ENCODE results near the gene GREB1.
A peak's percentile ranks its signal among the peaks of the same experiment; 100 is the strongest.

Gene GREB1

DNA sequence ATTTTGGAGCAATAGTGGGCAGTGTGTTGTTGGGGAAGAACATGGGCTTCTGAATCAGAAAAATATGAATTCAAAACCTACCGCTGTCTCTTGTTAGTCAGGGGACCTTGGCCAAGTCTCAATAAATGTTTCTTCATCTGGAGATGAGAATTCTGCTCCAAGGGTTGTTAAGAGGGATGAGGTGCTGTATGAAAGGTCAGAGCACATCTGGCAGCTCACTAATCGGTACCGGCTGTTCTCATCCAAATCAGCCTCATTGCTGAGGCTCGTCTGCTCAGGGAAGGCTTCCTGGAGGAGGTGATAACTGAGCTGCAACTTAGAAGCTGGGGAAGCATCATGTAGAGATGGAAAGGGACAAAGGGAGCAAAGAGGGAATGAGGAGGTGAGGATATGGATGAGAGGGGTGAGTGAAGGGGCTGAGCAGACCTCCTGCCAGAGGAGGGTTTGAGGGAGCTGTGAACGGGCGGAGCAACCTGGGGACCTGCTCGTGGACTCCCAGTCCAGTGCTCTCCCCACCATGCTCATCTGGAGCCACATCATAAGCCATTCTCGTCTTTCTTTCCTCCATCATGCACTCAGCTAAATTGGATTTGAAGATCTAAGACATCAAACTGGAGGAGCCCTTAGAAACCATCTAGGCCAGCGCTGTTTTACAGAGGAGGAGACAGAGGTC, 47.4 kb downstream of the GREB1 start:
- no peak for DNase-seq

DNA sequence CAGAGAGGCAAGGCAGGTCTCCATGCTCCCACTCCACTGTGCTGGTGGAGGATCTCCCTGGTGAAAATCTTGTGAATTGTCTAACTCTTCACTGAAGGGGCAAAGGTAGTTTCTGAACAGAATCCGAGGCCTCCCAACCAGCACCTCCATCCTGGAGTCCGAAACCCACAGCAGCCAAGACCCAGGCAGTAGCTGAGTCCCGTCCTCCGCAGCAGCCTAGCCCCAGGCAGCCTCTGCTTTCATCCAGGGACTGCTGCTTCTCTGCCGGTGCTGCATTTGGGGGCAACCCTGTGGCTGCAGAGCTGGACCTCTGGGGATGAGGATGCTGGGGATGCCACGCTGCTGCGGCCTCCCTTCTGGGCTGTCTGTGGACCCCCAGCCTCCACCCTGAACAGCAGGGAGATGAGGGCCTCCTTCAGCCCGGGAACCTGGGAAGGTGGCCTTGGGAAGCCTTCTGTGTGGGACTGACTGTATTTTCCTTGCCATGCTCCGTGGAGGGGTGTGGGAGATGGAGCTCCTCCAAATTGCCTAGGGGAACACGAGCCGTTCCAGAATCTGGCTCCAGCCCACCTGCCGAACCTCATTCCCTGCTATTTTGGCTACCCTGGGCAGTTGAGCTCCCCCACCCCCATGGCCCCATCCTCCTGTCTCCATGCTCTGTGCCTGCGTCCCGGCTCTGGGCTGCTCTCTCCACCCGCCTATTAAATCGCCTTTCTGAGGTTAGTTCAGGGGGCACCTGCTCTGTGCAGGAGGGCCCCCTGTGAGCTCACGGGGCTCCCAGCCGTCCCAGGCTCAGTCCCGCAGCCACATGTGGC, 48.2 kb downstream of the GREB1 start:
- DNase-seq: no peak

DNA sequence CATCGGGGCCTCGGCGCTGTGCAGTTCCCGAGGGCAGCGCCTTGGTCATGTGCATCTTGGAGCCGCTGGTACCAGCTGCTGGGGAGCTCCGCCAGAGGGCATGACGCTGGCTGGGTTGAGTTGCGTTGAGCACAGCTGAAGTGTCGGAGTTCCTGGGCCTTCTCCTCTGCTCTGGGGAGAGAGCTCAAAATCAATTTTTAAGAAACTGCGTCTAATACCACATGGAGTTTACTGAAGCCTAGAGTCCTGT, 48.7 kb downstream of the GREB1 start:
- no peak for DNase-seq

DNA sequence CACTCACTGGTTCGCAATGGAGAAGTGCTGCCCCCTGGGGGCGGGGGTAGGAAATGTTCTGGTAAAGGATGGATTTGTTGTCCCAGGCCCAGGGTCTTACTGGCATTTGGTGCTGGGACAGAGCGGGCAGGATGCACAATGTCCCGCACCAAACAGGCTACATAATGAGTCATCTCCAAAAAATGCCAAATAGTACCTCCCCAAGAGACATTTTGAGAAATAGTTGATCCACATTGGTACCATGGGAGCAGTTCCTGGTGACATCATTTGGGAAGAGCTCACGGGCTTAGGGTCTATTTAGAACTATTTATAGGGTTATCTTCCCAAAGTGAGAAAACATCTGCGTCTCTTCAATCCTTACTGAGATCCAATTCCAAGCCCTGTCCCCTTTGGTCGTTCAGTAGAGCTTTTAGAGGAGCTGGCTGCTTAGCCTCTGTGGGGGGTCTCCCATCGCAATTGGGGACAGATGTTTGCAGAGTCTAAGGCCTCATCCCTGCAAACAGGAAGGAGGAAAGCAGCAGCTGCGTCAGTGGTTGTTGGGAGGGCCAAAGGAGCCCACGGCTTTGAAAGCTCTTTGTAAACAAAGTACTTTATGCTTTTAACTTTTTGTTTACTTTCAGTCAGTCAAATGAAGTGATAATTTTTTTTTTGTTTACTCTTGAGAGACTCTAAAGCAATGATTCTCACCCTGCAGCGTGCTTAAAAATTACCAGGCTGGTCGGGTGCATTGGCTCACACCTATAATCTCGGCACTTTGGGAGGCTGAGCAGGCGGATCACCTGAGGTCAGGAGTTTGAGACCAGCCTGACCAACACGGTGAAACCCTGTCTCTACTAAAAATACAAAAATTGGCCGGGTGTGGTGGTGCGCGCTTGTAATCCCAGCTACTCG, 49.3 kb downstream of the GREB1 start:
- DNase-seq: peak; percentile 41

DNA sequence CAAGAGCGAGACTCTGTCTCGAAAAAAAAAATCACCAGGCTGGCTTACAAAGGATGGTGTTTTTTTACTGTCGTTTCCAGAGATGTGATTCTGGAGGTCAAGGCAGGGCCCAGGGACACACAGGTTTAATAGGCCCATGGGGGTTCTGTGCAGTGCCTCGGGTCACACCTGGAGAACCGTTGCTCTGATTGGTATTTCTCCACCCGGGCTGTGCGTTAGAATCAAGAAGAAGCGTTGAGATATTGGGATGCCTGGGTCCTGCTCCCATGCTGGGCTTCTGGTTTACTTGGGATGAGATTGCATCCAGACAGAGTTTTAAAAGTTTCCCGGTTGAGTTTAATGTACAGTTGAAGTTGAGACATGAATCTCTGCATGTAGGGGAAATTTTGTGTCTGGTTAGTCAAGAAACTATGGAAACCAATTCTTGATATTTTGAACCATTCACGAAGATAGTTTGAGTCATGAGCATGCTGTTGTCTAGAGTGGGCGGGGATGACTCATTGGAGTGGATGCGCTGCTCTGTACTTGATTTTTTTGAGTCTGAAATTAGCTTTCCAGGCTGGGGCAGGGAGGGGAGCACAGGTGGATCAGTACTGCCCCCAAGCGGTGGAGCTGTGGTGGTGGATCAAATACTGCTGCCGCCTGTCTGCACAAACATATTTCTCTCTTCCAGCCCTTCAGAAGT, 50.1 kb downstream of the GREB1 start:
- DNase-seq: peak; percentile 93

DNA sequence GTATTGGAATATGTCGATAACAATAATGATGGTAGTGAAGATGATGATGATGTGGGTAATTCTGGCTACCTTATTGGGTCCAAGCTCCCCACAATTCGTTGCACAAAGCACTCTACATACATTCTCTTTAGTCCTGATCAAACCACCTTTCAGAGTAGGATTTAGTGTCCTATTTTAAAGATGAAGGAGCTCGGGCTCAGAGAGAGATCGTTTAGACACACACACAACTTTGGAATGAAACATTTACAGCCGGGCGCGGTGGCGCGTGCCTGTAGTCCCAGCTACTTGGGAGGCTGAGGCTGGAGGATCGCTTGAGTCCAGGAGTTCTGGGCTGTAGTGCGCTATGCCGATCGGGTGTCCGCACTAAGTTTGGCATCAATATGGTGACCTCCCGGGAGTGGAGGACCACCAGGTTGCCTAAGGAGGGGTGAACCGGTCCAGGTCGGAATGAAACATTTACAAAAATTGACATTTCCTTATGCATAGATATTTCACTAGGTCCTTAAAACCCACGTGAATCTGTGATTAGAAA, 50.7 kb downstream of the GREB1 start:
- DNase-seq: no peak

DNA sequence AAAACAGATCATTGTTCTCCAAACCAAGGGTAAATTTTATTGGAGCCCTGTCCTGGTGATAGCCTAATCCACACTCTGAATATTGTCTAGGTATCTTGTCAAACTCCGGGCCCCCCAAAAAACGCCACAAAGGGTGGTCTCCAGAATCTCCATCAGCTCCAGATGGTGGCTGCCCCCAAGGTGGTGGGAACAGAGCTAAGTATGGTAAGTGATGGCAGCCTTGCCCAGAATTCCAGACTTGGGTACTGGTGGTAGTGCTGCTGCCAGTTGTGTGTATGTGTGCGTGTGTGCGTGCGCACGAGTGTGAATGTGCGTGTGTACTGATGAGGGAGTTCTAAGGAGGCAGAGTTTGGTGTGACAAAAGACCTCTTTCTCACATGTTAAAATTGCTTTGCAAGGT, 51.2 kb downstream of the GREB1 start:
- no peak for DNase-seq

DNA sequence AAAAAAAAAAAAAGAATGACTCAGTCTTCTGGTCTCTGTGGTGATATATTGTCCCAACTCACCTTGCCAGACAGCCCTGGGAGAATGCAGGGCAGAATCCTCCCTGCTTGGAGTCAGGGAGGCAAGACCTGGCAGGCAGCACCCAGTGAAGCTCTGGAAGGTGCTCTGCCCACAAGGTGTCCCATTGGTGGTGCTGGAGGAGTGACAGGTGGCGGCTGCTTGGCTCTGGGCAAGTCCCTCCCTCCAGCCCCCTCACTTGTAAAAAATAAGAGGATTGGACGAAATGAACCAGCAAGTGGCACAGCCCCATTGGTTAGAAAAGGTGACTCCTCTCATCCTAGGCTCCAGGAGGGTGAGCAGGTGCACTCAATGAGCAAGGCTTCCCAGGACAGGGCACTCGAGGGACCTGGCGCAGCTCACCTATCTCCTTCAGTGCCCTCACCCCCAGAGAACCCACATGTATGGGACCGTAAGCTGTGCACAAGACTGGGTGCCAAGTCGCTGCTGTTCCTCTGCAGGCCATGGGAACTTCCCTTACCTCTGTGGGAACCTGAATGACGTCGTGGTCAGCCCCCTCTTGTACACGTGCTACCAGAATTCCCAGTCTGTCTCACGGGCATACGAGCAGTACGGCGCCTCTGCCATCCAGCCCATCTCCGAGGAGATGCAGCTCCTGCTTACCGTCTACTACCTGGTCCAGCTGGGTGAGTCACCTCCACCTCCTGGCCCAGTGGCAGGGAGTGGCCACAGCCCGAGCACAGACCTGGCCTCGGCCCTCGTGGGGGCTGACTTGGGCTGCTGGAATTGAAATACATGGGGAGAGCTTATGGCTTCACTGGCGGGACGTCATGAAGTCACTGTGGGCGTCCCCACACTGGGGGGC, 54.6 kb downstream of the GREB1 start:
- DNase-seq: no peak

DNA sequence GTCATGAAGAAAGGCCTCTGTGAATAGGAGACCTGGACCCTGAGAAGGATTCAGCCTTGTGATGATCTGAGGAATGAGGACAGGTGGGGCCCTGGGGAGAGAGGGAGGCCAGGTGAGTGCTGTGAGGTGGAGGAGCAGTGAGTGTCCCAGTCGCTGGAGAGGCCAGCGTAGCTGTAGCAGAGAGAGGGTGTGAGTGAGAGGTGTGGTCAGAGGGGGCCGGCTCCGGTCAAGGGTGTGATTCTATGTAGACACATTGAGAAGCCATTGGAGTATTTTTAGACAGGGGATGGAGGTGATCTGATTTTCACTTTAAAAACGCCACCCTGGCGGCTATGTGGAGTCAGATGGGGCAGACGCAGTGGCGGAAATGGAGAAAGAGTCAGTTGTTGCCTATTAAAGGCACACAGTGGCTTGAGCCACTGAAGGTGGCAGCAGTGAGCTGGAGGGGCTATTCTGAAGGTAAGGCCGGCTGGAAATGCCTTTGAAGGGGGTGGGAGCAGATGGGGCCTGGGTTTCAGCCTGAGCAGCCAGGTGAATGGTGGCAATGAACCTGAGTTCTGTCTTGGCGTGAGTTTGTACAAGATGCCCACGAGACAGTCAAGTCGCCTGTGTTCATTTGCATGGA, 55.6 kb downstream of the GREB1 start:
- no peak for DNase-seq

DNA sequence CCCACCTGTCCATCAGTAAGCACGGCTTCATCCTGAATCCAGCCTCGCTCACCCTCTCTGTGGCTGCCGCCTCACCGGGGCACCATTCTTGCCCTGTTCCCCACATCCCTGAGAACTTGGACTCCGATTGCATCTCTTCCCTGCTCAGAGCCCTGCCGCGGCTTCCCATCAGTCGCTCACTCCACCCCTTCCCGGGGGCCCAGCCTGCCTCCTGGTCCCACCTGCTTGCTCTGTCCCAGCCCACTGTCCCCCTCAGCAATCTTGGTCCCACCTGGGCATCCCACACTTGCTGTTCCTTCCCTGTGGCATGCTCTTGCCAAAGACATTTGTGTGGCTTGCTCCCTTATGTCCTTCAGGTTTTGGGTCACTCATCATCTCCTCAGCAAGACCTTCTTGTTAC, 56.3 kb downstream of the GREB1 start:
- no peak for DNase-seq

DNA sequence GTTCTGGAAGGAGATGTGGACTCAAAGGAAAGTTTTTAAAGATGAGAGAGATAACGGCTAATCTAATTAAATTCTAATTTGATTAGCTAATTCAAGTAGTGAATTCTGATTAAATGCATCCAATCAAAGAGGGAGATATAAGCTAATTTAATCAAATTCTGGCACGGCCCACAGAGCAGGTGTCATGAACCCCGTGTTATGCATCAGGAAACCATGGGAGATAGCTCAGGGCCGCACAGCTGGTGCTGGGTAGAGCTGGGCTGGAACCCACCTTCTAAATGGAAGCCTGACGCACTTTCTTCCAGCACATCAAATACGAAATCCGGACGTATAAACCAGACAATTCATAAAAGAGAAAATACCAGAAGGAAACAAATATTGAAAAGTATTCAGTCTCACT, 57.2 kb downstream of the GREB1 start:
- no peak for DNase-seq

DNA sequence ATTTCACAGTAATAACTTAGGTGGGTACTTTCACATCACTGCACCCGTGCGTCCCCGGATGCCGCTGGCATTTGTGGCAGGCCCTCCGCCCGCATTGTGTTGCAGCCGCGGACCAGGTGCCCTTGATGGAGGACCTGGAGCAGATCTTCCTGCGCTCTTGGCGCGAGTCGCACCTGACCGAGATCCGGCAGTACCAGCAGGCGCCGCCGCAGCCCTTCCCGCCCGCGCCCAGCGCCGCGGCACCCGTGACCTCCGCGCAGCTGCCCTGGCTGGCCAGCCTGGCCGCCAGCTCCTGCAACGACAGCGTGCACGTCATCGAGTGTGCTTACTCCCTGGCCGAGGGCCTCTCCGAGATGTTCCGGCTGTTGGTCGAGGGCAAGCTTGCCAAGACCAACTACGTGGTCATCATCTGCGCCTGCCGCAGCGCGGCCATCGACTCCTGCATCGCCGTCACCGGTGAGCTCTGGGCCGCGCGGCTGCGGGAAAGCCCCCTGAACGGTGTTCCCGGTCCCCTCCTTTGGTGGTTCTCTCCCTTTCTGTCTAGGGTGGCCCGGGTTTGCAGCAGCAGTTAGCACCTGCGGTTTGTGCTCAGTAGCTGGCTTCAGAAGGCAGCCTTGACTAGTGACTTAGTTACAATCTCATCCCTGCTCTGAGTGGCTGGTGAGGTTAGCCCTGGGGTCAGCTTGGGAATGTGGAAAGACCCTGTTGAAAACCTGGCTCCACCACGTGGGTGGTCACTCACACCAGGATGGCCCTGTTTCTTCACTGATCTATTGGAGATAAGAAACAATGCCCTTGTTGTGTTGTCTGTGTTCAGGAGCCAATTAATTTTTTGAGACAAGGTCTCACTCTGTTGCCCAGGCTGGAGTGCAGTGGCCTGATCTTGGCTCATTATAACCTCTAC, 59.1 kb downstream of the GREB1 start:
- DNase-seq: no peak

DNA sequence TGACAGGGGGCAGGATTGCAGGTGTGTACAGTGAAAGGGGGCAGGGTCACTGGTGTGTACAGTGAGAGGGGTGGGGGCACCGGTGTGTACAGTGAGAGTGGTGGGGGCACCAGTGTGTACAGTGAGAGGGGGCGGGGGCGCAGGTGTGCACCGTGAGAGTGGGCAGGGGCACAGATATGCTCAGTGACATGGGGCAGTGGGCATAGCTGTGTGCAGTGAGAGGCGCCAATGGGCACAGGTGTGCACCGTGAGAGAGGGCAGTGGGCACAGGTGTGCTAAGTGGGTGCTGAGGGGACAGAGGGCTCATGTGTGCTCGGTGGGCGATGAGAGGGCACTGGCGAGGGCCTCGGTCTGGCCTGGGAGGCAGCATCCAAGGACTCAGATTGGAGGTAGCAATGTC, 63.0 kb downstream of the GREB1 start:
- no peak for DNase-seq

DNA sequence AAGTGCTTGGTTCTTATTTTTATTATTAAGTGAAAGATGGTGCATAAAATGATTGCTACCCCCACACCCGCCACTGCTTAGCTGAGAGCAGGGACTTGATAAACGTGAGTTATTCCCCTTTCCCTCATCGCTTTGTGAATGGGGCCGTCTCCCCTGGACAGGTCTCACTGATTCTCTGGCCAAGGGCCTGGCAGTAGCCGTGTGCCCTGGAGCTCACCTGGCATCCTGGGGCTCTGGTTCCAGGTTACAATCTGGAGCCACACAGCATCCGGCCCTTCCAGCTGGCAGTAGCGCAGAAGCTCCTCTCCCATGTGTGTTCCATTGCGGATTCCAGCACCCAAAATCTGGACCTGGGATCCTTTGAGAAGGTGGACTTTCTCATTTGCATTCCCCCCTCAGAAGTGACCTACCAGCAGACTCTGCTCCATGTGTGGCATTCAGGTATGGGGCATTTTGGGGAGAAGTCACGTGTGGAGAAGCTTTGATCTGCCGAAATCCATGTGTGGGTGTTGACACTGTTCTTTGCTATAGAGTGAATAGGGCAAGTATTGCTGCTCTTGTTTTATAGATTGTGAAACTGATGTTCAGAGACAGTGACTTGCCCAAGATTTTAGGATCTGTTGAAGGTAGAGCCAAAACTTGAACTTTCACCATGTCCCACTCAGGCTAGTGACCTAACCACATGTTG, 63.8 kb downstream of the GREB1 start:
- DNase-seq: no peak

DNA sequence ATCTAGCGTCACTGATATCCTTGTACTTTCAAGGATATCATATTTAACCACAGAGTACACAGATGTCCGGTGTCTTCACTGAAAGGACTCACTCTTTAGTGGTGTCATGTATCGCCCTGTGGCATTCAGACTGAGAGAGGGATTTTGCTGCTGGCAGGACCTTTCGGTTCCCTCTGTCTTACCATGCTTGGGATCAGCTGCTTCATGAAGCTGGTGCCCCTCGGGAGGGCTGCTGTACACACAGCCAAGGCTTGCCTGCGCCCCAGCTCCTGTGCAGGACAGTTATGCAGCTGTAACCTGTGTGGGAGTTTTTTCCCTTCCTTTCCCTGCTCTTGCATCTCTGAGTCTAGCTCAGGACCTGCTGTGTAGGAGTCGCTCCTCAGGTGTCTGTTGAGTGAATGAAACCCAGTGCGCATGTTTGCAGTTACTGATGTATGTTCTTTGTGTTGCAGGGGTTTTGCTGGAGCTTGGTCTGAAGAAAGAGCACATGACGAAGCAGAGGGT, 64.4 kb downstream of the GREB1 start:
- no peak for DNase-seq

DNA sequence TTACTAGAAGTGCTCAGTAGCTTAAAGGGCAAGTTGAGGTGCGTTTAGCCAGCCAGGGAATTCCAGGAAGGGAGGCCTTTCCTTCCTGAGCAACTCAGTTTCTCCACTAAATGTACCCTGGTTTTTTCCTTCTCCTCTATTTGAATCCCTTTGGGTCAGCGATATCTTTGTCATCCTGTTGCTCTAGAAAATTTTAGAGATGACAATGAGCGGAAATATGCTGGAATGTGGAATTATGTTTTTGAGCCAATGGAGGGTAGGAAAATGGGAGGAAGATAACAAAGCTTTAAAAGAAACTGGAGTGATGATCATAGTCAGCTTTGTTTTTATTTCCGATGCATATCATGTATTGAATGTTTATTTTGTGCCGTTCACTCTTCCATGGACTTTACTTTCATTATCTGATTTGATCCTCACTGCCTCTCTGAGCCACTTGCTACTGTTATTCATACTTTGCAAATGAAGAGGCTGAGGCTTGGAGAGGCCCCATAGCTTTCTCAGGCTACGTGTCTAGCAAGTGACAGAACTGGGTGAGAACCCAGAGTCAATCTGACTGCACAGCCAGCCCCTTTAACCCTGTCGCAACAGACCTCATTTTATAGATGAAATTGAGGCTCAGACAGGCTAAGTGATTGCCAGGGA, 68.8 kb downstream of the GREB1 start:
- no peak for DNase-seq

DNA sequence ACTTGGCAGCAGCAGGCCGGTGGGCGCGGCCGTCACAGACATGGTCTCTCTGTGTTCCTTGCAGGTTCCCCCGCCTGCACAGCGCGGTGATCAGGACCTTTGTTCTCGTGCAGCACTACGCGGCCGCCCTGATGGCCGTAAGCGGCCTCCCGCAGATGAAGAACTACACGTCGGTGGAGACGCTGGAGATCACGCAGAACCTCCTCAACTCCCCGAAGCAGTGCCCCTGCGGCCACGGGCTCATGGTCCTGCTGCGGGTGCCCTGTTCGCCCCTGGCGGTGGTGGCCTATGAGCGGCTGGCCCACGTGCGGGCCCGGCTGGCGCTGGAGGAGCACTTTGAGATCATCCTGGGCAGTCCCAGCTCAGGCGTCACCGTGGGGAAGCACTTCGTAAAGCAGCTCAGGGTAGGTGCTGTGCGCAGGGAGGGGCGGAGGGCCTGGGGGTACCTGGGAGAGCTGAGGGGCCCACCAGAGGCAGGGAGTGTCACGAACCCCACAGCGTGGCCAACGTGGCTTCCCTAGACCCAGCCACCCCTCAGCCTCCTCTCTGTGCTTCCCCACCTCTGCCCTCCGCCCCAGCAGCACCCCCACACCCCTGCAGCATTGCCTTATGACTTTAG, 76.9 kb downstream of the GREB1 start:
- no peak for DNase-seq

DNA sequence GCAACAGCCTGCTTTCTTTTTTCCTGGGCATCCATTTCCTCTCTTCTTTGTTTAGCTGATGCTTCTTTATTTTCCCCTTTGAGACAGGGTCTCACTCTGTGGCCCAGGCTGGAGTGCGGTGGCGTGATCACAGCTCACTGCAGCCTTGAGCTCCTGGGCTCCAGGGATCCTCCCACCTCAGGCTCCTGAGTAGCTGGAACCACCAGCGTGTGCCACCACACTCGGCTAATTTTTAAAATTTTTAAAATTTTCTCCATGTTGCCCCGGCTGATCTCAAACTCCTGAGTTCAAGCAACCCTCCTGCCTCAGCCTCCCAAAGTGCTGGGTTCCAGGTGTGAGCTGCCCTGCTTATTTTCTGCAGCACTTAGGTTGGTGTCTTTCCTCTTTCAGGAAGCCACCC, 77.4 kb downstream of the GREB1 start:
- no peak for DNase-seq
